Psoas muscle (tissue), 8 donors: Measurements from ENCODE around the gene ACSL6. TPM values are rescaled to one million over a fixed set of nuclear protein-coding genes. Genes with fewer than 3 reads are reported as not detected.

Experiments used
- ATAC-seq, 4 donors: fragments of 200-7000 bp; cut with Tn5 transposase; one replicate each; pipeline ENCODE4 v1.9.1; 2020; ENCODE audit warnings: moderate library complexity in 3 of 4, mild to moderate bottlenecking in 2 of 4
- DNase-seq, 2 donors: peaks; one replicate each; pipeline ENCODE4 v3.0.0-alpha.2; 2020
- H3K27ac ChIP-seq: fragments of 200-600 bp; one replicate; pipeline ENCODE4 v1.8.0; 2022
- H3K27me3 ChIP-seq, 3 donors: fragments of 200-600 bp in 1 of 3; one replicate each; pipeline versions ENCODE4 v1.6.1 to v1.8.0; 2013 to 2022; ENCODE audit warnings: low read length in 2 of 3, mild to moderate bottlenecking in 2 of 3, moderate library complexity in 1 of 3; ENCODE audit not compliant: insufficient read depth in 3 of 3
- H3K36me3 ChIP-seq, 2 donors: fragments of 200-600 bp in 1 of 2; one replicate each; pipeline versions ENCODE4 v1.6.1 to v1.8.0; 2013 to 2022; ENCODE audit warnings: low read depth in 1 of 2, mild to moderate bottlenecking in 1 of 2, moderate library complexity in 1 of 2; ENCODE audit not compliant: insufficient read depth in 1 of 2
- H3K4me1 ChIP-seq: fragments of 200-600 bp; one replicate; pipeline ENCODE4 v1.8.0; 2022
- H3K4me3 ChIP-seq: fragments of 200-600 bp; one replicate; pipeline ENCODE4 v1.8.0; 2022; ENCODE audit warnings: mild to moderate bottlenecking
- H3K9me3 ChIP-seq: fragments of 200-600 bp; one replicate; pipeline ENCODE4 v1.8.0; 2022
- WGBS, 3 donors: extraction: QIAGEN DNeasy Blood & Tissue Kit; methylation state at CpG; one replicate each; pipeline versions ENCODE4 v1.1.6 to v1.1.7; 2013; 5-methylcytosine and 5-hydroxymethylcytosine counted together
- intact Hi-C, 2 donors: fragments of 100-400 bp; cut with DNase I; formaldehyde crosslinking; loops; one replicate each; pipeline versions ENCODE4 v1.11.0 to v1.14.2; 2022
- polyA plus RNA-seq, 3 donors: library from polyadenylated mRNA; stranded (reverse); fragments of 200-250 nt; gene quantifications; one replicate each; pipeline ENCODE4 v1.2.3, GENCODE V29; 2013
- total RNA-seq, 4 donors: library from RNA; stranded (reverse); fragmentation: NEBNext Ultra II Directional in 2 of 4; extraction: Animal tissue kit (Norgen Biotek cat#: 25700) in 2 of 4; gene quantifications; one replicate each; pipeline versions ENCODE4 v1.2.1 to v1.2.4, GENCODE V29; 2021 to 2023
- TF ChIP-seq, protein P1 (sequence below): fragments of 200-600 bp; IDR thresholded peaks from one replicate; pipeline ENCODE4 v1.8.0; 2022; ENCODE audit warnings: antibody characterized with exemption
- donor health status: healthy with polysubstance abuse.
- donor health status: DM: no; HTN: no; CAD: no; lungs with moderate emphysema.
- donor health status: Bipolar disorder and iron deficiency.
- donor health status: healthy.
- donor health status: DM: yes; HTN: yes; CAD: no.
- donor health status: DM: no; HTN: no; CAD: no.
- donor health status: DM: no; HTN: no; CAD: no.
- donor health status: DM: yes; HTN: yes; CAD: no.

The ACSL6 gene
- total and polyA plus RNA-seq, 7 donors = 0.12 to 2.2 (median 0.52) TPM

DNA sequence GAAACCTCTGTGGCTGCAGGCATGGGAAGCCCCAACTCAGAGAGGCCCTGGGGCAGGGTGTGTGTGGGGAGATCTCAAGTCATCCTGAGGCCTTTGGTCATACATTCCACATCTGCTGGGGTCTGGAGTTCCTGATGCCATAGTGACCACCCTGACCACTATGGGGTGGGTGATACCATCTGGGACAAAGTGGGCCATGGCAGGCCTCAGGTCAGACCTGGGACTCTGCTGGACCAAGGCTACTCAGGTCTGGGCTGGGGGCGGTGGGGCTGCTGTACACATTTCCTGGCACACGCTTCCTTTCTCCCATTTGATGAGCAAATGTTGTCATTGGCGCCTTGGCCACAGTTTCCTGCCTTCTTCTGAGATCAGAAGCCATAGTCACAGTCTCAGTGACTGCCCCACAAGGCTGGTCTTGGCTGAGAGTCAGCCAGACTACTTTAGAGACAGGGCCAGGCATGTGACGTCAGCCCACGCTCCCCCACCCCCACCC, 15.1 kb upstream of the ACSL6 start:
- no peak overlapping the region for H3K4me3 ChIP-seq
- ATAC-seq = no peak
- TF ChIP-seq, protein P1, sequence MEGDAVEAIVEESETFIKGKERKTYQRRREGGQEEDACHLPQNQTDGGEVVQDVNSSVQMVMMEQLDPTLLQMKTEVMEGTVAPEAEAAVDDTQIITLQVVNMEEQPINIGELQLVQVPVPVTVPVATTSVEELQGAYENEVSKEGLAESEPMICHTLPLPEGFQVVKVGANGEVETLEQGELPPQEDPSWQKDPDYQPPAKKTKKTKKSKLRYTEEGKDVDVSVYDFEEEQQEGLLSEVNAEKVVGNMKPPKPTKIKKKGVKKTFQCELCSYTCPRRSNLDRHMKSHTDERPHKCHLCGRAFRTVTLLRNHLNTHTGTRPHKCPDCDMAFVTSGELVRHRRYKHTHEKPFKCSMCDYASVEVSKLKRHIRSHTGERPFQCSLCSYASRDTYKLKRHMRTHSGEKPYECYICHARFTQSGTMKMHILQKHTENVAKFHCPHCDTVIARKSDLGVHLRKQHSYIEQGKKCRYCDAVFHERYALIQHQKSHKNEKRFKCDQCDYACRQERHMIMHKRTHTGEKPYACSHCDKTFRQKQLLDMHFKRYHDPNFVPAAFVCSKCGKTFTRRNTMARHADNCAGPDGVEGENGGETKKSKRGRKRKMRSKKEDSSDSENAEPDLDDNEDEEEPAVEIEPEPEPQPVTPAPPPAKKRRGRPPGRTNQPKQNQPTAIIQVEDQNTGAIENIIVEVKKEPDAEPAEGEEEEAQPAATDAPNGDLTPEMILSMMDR = no peak
- no peaks in the 10 kb centered on the region for H3K9me3 ChIP-seq
- no peaks in the 10 kb centered on the region for H3K36me3 ChIP-seq
- DNase-seq = peak in 1 of 2 donors; percentile 12
- H3K4me1 ChIP-seq = no peaks in the 10 kb centered on the region
- H3K27ac ChIP-seq = no peak overlapping the region
- intact Hi-C loops = no loop called here
- no peaks in the 10 kb centered on the region for H3K27me3 ChIP-seq
- WGBS, 3 donors = 75 to 77% (median 76%) methylated on average over 5 of the region's 5 CpGs

DNA sequence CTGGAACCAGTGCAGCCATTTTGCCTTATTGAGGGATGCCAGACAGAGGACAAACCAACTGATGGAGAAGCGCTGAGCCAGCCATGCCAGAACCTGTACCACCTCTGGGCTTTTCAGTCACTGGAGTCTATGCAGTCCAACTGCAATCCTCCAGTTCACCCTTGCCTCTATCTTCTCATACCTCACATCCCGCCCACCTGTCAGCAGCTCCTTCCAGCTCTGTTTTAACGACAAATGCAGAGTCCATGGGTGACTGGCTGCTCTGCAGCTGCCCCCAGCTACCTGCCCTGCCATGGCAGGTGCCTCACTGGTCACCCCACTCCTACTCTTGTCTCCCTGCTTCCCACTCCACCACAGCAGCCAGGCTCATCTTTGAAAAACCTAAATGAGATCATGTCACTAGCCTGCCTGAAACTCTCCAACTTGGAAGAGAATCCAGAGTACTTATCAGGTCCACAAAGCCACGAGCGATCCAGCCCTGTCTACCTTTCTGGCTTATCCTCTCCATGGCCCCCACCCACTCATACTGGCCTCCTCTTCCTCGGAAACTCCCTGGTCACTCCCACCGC, 14.0 kb upstream of the ACSL6 start:
- H3K4me3 ChIP-seq = no peak overlapping the region
- H3K27me3 ChIP-seq = no peaks in the 10 kb centered on the region
- no peaks in the 10 kb centered on the region for H3K36me3 ChIP-seq
- WGBS, 3 donors = 84 to 90% (median 86%) methylated on average over 7 of the region's 7 CpGs
- intact Hi-C loops = no loop called here
- no peak overlapping the region for H3K27ac ChIP-seq
- no peaks in the 10 kb centered on the region for H3K4me1 ChIP-seq
- TF ChIP-seq, protein P1 = no peak
- DNase-seq (peak in 1 of 2 donors; percentile 20), ATAC-seq (no peak)
- no peaks in the 10 kb centered on the region for H3K9me3 ChIP-seq

DNA sequence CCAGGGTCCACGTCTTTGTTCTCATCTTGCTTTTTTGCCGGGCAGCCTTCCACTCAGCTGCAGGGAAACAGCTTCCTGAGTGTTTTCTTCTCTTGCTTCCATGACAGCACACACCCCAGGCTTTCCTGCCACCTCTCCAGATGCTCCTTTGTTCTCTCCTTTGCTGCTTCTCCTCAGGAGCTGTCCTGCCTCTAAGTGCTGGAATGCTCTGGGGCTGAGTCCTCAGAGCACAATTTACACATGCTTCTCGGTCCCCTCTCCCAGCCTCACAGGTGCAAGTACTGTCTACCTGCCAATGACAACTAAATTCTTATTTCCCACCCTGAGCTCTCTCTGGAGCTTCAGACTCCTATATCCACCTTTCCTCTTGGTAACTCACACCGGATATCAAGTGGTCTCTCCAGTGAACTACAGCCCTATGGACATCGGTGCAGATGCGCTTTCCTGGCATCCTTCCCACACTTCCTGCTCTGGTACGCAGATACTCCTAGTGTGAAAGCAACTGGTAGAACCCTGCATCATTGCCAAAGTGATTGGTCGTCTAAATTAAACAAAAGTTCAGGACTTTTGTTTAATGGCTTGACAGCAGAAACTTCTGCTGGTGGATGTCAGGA, 13.4 kb upstream of the ACSL6 start:
- H3K27me3 ChIP-seq = no peaks in the 10 kb centered on the region
- 56 to 62% (median 58%) methylated on average over 8 of the region's 8 CpGs for WGBS, 3 donors
- no peaks in the 10 kb centered on the region for H3K4me1 ChIP-seq
- no peaks in the 10 kb centered on the region for H3K9me3 ChIP-seq
- no peak overlapping the region for H3K4me3 ChIP-seq
- DNase-seq (no peak), ATAC-seq (no peak)
- intact Hi-C loops = no loop called here
- H3K36me3 ChIP-seq = no peaks in the 10 kb centered on the region
- H3K27ac ChIP-seq = no peak overlapping the region
- TF ChIP-seq, protein P1 = no peak

DNA sequence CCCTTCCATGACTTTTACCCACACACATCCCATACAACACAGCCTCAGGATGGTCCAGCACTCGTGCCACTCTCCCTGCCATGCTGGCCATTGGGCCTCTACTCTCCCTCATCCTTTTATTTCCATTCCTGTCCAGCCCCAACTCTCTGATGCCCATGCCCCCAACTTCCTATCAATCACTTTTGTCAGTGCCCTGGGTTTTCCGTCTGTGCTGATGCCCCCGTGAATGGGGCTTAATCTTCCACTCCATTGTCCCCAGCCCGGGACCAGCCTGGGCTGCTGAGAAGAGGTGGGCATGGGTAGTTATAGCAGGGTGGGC, 12.6 kb upstream of the ACSL6 start:
- DNase-seq = peak in 1 of 2 donors; percentile 25

More for the DNA sequence above, 12.6 kb upstream of the ACSL6 start:
- WGBS, 3 donors = 58 to 76% (median 71%) methylated on average over 4 of the region's 4 CpGs
- TF ChIP-seq, protein P1 = no peak
- Histone ChIP-seq H3K4me1 (no peaks in the 10 kb centered on the region), H3K9me3 (no peaks in the 10 kb centered on the region), H3K36me3 (no peaks in the 10 kb centered on the region), H3K27me3 (no peaks in the 10 kb centered on the region), H3K27ac (no peak overlapping the region), H3K4me3 (no peak overlapping the region)
- intact Hi-C loops = no loop called here
- no peak for ATAC-seq
